ENCODE measurements around the gene FDXR.

FDXR gene

DNA sequence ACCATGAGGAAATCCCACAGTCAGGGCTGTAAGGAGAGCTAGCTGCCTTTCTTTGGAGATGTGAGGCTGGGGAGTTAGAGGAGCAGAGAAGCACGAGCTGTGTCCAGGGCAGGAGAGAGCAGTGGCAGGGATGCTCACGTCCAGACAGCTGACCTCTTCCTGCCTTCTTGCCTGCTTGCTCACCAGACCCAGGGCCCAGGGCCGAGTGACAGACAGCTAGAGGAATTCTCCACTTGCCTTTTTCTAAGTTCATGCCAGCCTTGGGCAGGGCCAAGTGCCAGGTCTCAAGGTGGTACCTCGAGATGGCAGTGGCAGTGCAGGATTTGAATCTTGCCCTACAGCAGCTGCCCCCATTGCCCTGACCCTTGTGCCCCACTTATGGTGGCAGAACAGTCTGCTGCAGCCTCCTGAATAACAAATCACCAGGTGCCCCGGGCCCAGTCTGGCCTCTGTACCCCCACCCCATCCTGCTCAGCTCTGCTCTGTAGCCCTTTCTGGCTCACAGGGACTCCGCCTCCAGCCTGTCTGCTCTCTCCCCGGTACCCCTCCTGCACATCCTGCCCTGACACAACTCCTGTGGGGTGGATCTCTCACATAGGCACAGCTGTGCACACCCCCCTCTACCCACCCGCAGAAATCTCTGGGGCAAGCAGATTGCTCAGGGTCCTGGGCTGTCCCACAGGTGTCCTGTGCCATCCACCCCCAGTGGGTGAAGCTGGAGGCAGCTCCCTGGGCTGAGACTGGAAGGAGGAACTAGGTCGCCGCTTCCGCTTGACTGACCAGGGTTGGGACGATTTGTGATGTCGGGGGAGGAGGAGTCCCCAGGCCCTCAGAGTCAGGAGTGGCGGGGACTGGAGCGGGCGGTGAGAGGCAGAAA is 39.1 kb downstream of the FDXR start:
- no peak for DNase-seq (ENCODE audit: low spot score)

DNA sequence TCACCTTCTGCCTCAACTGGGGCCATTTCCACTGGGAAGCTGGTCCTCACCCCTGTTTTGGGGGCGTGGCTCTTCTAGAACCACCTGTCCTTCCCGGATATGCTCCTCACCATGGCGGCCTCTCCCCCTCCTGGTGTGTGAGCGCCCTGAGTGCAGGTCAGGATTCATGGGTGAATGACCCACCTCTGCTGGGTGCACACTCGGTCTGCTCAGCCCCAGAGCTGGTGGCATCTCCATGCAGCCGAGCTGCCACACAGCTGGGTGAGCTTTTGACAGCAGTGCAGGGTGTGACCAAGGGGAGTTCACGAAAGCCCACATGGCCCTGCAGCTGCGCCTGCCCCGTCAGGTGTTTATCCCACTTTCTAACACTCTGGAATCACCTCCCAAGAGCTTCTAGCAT is 40.4 kb downstream of the FDXR start:
- no peak for DNase-seq (ENCODE audit: low spot score)

DNA sequence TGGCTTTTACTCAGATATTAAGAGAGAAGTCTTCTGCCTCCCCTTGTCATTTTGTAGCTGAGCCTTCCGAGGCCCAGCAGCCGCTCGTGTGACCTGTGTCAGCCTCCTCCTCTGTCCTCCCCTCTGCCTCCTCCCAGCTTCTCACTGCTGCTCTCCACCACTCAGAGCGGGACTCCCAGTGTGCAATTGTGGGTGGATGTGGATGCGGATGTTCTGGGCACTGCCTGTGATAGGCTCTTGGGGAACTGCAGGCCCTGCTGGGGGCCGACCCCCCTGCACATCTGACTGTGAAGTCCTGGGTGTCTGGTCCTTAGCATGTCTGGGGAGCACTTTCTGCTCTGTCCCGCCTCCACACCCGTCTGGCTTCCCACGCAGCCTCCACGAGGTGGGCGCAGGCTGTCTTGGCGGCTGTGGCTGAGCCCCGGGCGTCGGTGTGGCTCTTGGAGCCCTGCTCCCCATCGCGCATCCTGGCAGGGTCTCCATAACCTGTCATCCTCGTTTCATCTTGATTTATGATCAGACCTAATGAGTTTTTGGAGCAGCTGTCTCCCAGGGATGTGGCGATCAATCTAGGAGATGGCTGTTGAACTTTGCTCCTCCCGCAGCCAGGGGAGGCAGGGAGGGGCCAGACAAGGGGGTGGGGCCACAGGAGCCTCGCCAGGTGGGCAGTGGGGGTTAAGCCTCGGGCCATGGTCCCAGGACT is 41.2 kb downstream of the FDXR start:
- no peak for DNase-seq (ENCODE audit: low spot score)

DNA sequence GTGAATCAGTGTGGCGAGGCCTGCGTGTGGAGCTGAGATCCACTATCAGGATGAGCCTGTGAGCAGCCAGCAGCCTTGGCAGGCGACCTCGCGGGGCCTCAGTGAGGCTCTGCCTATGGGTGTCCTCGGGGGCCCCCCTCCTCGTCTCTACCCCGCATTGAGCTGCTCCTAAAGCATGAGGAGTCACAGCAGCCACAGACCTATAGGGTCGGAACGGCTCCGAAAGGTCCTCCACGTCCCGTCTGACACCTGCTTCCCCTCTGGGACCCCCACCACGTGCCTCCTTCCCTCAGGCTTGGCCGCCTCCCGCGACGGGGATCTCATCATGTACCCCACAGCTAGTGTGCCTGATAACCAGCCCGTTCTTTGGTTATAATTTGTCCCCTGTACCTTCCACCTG is 41.9 kb downstream of the FDXR start:
- no peak for DNase-seq (ENCODE audit: low spot score)

DNA sequence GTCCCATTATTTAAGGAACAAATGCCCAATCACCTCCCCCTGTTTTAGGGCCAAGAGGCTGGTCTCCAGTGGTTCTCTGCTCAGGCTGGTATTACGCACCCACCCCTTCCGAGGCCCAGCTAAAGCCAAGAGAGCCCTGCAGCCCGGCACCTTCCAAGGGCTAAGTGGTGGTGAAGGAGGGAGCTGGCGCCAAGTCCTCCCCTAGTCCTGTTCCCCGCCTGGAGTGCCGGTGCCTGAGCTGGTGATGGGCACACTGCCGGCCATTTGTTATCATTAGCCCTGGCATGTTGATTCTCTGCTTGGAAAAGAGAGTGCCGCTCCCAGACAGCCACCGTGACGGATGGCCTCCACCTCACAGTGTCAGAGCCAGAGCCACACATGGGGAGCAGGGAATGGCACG is 45.0 kb downstream of the FDXR start:
- DNase-seq (ENCODE audit: low spot score): no peak

DNA sequence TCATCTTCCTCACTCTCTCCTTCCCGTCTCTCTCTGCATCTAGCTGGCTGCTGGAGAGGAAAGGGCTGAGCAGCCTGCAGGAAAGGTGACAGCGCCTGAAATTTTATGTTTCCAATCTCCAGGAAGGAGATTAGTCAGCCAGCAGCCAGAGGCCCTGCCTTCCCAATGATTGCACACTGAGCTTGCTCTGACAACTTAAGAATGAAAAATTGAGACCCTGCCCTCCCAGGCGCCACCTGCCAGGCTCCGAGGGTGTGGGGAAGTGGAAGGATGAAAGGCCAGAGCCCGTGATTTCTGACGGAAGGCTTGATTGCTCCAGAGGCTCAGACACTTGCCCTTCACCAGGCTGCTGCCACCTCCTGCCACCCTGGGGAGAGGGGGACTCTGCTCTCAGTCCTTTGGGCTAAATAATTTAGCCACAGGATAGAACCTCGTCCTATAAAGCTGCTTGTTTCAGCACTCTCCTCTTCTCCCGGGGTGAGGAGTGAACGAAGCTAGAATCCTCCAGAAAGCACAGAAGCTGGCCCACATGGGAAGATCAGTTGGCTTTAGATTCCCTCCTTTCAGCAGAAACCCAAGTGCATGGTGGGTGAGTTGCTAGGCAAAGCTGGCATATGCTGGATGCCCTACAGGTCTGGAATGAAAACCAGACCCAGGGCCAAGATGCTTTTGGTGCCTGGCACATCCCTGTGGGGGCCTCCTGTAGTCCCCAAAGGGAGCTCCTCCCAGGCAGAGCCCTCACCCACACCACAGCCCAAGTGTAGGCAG is 46.7 kb downstream of the FDXR start:
- DNase-seq (ENCODE audit: low spot score): no peak

DNA sequence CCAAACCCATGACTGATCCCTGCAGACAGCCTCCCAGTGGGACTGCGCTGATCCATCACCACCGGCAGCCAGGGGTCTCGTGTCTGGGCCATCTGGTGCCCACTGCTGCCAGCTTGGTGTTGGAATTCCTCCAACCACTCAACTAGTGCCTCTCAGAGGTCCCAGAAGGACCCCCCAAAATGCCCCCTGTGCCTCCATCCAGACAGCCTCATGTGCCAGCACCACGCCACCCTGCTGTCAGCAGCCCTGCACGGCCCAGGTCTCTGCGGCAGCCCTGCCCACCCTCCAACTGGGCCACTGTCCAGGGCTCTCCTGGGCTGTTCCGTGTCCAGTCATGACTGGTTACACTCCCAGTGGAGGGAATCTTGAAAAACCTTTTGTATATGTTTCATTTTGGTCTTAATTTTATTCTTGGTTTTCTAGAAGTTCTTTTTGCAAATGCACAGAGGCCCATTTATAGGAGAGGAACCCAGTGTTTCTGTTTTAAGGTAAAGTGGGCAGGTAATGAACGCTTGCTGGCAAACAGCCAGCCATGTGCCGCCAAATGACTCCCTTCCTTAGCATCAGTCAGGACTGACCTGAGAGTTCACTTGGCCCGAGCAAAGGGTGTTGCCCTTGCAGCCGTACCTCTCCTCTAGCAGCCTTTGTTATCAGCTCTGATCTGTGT is 47.7 kb downstream of the FDXR start:
- no peak for DNase-seq (ENCODE audit: low spot score)

DNA sequence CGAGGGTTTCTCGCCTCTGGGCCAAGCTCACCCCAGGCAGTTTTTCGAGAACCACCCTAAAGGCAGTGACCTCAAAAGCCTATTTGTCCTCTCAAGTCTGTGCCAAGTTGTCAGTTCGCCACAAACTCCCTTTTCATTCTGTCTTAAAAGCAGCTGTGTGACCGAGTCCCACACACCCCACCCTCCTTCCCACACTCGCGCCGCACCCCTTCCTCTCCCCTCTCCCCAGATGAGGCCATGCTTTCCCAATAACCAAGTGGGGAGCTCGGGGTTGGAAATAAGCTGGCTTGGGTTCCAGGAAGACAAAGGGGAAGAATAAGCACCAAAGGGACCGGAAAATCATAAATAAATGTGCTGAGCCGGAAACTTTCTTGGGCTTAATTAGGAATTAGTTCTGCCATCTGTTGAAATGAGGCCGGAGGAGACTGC is 49.8 kb downstream of the FDXR start:
- no peak for DNase-seq (ENCODE audit: low spot score)

DNA sequence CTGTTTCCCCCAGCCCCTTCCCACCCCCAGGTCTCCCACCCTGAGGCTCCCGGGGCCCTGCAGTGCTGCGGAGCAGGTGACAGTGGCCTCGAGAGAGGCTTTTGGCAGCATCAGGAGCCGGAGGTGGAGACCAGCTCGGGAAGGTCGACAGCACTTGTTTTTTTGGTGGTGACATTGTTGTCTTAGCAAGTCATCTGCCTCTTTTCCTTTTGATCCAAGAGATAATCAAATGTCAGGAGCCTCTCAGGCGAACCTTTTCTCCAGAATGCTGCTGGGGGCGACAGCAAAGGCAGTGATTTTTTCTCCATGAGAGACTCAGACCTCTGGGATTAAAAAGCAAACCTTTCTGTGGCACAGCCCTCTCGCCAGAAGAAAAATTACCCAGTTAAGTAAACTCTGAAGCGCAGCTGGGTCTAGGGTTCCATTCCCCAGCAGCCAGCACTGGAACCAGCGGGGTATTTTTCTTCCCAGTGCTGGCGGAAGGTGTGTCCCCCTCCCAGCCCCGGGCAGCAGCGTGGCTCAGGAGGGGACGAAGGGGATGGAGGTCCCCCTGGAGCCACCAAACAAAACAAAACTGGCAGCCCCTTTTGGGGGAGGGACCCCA is 50.4 kb downstream of the FDXR start:
- no peak for DNase-seq (ENCODE audit: low spot score)

DNA sequence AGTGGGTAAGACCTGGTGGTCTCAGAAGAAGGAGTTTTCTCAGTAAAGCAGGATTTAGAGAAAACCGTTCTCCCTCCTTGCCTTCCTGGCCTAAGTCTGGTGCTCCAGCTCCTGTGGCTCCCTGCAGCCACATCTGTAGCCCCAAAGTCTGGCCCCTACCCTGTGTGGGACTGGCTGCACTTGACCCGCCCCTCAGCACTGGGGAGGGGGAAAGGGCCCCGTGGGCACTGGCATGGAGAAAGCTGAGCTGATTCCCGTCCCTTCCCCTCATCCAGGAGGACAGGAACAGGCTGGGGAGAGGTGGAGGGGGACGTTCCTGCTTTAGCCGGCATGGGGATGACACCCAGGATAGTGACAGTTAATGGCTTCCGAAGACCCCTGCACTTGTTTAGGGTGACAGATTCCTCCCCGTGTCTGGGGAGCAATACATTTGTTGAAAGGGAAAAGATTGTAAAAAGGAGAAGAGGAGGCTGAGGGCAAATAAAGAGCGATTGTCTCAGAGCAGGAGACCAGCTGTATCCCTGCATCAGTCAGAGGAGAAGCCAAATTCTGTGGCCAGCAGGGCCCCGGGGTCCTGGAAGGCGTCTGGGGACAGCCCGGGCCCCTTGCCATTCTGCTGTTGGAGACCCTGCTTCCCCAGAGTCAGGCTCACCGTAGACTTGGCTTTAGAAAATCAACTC is 51.0 kb downstream of the FDXR start:
- no peak for DNase-seq (ENCODE audit: low spot score)

DNA sequence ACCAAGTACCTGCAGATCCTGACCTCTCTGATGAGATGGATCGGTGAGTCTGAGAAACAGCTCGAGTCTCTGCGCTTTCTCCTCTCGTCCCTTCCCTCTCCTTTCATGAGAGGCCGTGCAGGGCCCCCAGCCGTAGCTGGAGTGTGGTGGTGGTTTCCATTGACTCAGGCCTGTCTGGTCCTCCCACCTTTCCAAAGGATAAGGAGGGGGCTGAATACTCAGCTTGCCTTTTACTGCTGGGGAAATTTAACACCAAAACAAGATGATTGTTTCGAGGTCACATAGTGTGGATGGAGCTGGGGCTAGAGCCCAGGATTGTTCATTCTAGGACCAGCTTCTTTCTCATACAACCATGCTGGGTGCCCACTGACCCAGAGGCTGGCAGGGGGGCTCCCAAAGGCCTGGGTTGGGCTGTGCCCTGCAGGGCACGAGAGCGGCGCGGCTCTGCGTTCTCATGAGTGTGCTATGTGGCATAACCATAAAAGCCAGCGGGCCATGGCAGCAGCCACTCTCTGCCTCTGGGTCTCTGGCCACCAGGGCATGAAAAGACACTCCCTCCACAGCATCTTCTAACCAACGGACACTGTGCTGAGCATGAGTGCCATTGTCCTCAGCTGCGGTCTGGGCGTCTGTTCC is 52.9 kb downstream of the FDXR start:
- no peak for DNase-seq (ENCODE audit: low spot score)

DNA sequence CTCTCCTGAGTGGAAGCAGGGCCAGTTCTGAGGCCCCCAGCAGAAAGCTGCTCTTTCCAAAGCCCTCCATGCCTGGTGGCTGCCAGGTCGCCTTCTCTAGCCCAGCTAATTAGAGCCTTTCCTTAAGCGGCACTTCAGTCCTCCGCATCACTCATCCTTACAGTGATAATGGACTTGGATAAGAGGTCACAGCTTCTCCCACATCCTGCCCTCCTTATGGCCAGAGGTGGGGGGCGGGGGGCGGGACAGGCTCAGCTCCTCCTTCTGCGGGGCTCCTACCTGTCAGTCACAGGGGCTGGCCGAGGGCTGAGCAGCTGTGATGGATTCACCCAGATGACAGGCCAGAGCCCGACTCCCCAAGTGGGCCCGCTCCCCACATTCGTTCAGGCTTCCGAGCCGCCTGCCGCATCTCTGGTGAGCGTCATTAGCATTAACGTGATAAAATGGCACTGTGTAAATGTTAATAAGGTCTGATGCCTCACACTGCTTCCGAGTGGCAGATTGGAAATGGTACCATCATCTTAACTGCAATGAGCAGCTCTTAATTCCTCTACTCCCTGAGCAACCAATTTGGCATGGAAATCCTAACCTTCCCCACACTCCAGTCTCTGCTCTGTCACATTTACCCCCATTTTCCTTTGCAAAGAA is 54.4 kb downstream of the FDXR start:
- DNase-seq (ENCODE audit: low spot score): no peak

DNA sequence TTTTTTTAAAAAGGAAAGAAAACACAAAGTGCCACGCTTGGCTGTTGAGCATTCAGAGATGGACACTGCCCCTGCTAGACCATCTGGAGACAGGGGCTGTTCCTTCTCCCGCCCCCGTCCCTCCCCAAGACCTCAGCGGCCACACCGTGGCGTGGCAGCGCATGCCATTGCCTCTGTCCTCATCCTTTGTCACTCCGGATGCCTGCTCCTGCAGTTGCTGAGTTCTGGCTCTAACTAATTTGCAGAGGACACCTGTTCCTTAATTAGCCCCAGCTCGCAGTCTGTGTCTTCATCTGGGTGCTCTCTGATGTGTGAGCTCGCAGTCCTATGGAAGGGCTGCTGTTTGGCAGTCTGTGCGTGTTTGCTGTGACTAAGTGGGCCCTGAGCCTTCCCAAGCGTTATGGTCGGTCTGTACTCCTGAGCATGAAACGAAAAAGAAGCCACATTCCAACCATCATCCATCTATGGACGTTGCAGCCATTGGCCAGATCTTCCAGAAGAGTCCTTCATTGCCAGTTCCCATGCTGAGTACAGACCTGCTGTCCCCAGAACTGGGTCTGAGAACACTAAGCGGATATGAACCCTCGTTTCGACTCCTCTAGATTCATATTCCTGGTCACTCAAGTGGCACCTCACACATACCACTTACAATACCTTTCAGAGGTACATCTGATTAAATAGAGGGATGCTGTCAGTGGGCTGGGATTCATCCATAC is 55.7 kb downstream of the FDXR start:
- DNase-seq (ENCODE audit: low spot score): no peak

DNA sequence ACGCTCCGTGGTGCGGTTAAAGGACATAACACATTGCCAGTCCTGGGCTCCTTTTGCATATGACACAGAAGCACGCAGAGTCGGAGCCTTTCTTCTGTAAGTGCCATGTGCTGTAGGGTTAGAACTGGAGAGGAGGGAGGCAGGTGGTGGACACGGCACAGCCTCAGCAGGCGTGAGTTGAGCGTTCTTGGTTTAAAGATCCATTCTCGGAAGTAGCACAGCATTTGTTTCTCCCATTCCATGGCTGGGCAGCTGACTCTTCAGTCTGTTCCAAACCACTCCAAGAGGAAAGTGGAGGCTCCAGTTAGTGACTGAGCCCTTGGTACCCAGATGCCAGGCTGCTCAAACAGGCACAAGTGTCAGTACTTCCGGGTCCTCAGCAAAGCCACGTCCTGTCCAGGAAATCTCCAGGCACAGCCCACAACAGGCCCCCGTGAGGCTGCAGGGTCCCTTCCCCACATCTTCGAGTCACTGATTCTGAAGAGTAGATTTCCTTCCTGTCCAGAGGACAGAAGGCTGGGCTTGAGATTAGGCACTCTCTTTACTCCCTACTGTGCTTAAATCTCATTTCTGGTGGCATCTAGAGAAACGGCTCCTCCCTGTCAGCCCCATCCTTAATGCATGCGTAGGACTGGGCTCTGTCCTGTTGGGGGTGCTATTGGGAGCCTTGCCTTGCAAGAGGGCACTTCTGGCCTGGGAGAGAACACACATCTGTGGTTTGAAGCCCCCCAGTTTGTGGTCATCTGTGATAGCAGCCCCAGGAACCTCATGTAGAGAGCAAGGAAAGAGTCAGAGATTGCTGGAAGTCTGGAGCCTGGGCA is 57.0 kb downstream of the FDXR start:
- no peak for DNase-seq (ENCODE audit: low spot score)

DNA sequence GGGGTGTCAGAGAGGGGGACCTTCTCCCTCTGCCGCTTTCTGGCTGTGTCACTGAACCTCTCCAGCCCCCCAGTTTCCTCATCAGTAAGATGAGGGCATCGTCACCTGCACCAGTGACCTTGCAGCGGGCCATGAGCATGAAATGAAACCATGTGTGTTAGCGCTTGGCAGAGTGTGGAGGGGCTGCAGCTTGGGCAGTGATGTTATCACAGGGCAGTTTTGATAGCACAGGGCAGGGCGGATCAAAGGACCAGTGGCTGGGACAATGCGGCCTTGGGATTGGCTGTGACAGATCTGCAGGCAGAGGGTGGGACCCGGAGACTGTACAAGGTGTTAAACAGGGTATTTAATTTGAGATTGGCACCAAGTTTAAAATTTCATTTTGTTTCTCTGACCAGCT is 57.7 kb downstream of the FDXR start:
- DNase-seq (ENCODE audit: low spot score): no peak

DNA sequence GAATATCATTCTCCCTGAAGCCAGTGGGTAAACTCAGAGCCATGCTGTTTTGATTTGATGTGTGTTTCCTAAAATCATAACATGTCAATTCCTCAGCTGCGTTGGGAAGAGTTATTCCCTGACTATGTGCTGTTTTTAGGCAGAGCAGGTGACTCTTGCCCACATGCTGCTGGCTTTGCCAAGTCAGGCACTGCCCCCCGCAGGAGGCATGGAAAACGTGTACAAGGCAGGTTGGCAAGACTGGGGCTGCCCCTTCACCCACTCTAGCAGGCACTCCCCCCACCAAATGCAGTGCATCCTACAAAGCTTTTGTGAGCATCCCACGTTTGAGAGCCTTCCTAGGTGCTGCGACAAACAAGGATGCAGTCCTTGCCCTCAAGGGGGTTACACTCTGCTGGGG is 58.3 kb downstream of the FDXR start:
- DNase-seq (ENCODE audit: low spot score): no peak
